Head of caudate nucleus (tissue), 42 donors: ENCODE results near the gene CDK17.

ENCODE experiments used
- DNase-seq, 42 donors: peaks; one replicate each; pipeline versions ENCODE4 v3.0.0 to v3.0.0-alpha.2; 2020 to 2021; ENCODE audit warnings: mixed read lengths in 7 of 42
- intact Hi-C: fragments of 100-400 bp; cut with DNase I; formaldehyde crosslinking; loops from one replicate; pipeline ENCODE4 v1.15.0; 2022

Gene CDK17

DNA sequence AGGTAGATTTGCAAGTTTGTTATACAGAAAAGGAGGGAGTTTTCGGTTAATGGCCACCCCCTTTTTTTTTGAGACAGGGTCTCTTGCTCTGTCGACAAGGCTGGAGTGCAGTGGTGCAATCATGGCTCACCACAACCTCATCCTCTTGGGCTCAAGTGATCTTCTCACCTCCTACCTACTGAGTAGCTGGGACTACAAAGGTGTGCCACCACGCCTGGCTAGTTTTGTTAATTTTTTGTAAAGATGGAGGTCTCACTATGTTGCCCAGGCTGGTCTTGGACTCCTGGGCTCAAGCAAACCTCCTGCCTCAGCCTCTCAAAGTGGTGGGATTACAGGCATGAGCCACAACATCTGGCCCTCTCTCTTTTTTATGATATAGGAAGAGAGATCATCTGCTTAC, 94.6 kb downstream of the CDK17 start:
- intact Hi-C loops, result no loop called here
- no peak for DNase-seq

DNA sequence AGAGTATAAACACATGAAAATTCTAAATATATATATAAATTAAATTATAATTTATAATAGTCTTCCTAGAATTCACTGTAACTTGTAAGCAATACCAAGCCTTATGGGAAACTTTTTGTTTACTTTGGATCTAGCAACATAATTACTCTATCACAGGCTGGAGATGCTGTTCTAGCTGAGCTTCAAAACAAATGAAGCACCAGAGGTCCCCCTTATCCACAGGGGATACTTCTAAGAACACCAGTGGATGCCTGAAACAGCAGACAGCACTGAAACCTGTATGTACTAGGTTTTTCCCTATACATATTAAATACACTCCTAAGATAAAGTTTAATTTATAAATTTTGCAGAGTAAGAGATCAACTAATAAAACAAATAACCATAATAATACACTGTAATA, 96.6 kb downstream of the CDK17 start:
- intact Hi-C loops, result no loop called here
- DNase-seq, result peak in 1 of 42 donors; percentile 37

DNA sequence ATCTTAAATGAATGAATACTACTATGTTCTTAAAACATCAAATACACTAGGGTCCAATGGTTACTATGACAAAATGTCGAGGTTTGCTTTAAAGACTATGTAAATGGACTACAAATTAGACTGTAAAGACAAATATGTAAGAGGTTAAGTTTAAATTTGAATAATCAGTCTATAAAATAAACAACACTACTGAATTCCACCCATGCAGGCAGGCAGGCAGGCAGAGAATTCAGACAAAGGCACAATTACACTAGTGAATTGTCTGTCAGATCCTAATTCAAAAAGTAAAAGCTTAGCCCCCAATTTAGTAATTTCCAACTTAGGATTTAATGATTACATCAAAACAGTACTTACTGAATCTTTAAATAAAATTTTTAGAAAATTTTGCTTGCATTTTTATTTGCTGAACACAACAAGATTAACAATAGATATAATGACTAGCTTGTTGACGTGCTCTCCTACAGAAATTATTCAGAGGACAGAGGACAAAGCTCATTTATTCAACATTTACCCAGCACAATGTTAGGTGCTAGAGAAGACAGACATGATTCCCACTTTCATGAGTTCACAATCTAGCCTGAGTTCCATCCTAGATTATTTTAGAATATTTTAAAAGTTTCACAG, 97.4 kb downstream of the CDK17 start:
- DNase-seq, result peak in 5 of 42 donors; percentile 24 to 37 (median 29)
- intact Hi-C loops, result no loop called here

GRCh38 chr12:96301732-96302131, 98.5 kb downstream of the CDK17 start:
- intact Hi-C loops, result no loop called here

GRCh38 chr12:96300064-96300463, 100.2 kb downstream of the CDK17 start:
- intact Hi-C loops, result no loop called here

More at GRCh38 chr12:96301732-96302131, 98.5 kb downstream of the CDK17 start:
- DNase-seq, result no peak

DNA sequence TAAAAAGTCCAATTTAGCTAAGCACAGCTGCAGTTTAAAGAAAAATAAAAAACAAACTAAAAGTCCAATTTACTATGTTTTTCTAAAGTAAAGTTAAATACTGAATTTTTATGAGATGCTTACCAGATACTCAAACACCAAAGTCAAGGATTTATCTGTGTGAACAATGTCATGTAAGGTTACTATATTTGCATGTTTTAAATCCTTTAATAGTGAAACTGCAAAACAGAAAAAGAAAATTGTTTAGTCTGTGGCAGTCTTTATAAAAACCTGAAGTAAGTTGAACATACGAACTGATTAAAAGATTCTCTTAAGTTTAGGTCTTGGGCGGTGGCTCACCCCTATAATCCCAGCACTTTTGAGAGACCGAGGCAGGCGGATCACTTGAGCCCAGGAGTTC, 102.7 kb downstream of the CDK17 start:
- intact Hi-C loops, result no loop called here
- DNase-seq, result no peak

More at GRCh38 chr12:96300064-96300463, 100.2 kb downstream of the CDK17 start:
- DNase-seq, result no peak

GRCh38 chr12:96295532-96296160, 104.6 kb downstream of the CDK17 start:
- intact Hi-C loops, result no loop called here
- DNase-seq, result no peak

DNA sequence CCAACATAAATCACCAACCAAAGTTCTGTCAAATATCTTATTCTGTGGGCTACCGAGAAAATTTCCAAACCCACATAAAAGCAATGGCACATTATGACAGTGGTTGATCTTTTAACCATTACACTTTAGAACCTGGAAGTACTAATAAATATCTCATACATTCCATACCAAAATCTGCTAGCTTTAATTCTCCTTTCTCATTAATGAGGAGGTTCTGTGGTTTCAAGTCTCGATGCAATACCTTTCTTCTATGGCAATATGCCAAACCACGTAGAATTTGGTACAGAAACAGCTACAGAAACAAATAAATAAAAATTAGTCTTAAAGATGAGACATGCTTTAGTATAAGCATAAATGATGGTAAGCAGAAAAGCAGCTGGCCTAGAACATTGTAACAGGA, 105.4 kb downstream of the CDK17 start:
- intact Hi-C loops, result no loop called here

DNA sequence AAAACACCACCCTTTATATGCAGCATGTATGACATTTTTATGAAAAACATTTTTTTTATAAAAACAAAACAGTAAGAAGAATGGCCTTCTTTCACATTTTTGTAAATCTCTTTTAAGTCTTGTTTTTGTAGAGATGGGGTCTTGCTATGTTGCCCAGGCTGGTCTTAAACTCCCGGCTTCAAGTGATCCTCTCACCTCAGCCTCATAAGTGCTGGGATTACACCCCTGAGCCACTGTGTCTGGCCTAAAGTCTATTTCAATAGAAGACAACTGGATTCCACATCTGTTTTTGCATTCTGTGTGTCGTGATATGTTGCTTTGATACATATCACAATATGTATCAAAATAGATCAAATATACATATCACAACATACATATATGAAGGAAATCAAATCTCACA, 107.1 kb downstream of the CDK17 start:
- DNase-seq, result no peak
- intact Hi-C loops, result no loop called here

More for the DNA sequence above, 105.4 kb downstream of the CDK17 start:
- no peak for DNase-seq

DNA sequence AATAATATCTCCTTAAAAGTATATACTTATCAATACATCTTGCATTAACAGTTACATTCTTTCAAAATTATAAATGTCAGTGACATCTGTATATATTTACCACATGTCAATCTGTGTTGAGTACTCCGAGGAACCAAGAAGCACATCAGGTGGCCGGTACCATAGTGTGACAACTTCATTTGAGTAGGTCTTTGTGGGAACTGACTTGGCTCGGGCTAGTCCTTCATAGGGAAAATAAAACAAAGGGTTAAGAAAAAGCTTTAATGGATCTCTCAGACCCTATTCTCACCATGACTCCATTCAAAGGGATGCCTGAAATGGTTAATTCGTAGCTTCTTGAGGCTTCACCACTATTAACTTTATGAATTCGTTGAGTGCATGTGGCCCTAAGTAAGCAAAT, 111.2 kb downstream of the CDK17 start:
- intact Hi-C loops, result no loop called here
- no peak for DNase-seq

DNA sequence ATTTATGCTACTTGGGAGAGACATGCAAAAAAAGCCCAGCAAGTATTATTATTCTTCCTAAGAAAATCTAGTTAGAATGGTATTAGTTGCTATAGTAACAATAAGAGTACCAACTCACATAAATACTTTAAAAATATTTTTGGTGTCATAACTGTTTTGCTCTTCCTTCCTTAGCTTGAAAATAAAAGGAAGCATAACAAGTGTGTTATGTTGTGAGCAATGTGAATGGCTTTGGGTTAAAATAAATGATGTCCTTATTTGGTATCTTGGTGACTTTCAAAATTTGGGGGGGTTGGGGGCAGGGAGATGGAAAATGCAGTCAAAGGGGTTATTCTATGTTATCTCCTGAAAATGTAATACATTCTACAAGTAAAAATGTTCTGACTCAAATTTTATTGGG, 115.1 kb downstream of the CDK17 start:
- intact Hi-C loops, result no loop called here
- DNase-seq, result no peak

DNA sequence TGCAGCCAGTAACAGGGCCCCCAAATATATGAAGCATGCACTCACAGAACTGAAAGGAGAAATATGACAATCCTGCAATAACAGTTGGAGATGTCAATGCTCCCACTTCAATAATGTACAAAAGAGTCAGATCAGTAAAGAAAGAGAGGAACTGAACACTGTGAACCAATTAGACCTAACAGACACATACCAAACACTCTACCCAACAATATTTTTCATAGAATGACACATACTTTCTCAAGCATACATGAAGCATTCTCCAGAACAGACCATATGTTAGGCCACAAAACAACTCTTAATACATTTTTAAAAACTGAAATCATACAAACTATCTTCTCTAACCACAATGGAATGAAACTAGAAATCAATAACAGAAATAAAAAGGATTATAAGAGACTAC, 125.9 kb downstream of the CDK17 start:
- intact Hi-C loops, result no loop called here
- DNase-seq, result no peak

DNA sequence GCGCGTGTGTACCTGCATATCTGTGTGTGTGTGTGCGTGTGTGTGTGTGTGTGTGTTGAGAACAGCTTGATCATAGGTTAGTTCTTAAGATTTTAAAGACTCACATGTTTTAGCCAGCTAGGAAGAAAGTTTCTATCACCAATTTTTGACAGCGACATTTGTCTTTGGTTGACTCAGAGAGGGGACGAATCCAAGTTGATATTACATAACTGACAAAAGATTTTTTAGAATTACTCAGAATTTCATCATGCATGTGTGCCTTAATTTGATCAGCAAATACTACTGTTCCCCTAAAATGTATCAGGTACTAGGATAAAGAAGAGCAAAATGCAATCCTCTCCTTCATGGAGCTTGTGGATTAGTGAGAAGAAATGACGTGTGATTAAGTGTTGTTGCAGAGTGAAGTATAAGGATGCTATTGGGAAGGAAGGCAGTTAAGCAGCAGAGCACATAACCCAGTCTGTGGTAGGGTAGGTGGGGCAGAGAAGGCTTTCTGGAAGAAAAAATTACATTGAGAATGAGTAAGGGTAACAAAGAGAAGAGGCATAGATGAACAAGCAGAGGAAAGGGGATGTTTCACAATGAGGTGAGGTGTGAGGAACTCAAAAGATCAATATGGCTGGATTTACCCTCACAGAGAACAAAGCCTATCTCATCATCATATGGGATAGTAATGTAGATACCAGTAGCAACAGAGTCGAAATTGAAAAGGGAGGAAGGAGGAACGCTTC, 128.6 kb downstream of the CDK17 start:
- no peak for DNase-seq
- intact Hi-C loops, result no loop called here

- no peak for DNase-seq
- intact Hi-C loops, result no loop called here
Measured at GRCh38 chr12:96266238-96266637, 134.0 kb downstream of the CDK17 start.

GRCh38 chr12:96265836-96266235, 134.4 kb downstream of the CDK17 start:
- DNase-seq, result no peak
- intact Hi-C loops, result no loop called here

- intact Hi-C loops, result no loop called here
- DNase-seq, result no peak
Measured at GRCh38 chr12:96265400-96265799, 134.8 kb downstream of the CDK17 start.

DNA sequence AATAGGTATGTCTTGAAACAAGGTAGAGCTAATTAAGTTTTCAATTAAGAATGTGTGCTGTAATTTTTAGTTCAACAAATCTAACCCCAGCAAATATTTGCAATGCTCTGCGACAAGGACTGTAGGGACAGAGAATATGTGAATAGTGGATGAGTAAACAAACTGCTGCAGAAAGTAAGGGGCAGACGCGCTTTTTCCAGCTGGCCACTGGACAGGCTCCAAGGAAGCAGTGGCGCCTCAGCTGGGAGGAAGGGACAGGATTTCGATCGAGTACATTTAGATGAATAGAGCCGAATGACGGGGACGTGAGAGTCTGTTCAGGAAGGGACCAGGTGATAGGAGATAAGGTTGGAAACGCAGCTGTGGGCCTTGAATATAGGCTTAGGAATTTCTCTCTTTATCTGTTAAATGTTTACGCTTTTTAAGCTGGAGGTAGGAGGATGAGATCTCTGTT, 136.8 kb downstream of the CDK17 start:
- peak in 18 of 42 donors; percentile 26 to 72 (median 52) for DNase-seq
- intact Hi-C loops, result no loop called here

- intact Hi-C loops, result no loop called here
- DNase-seq, result no peak
Measured at GRCh38 chr12:96261557-96261956, 138.7 kb downstream of the CDK17 start.

DNA sequence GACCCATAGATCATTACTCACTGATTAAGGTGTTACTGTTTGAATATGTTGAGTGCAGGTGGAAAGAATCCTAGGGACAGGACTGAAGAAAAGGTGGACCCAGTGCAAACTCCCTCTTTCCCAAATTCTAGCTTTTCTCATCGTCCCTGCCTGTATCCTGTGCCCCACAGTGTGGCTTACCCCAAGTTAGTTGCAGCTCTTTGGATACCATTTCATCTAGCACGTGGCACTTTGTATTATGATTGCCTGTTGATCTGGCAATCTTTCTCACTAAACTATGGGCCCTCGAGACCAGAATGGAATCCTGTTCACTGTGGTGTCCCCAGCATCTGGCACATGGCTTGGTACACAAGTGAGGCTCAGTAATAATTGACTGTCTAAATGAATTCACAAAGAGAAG, 139.6 kb downstream of the CDK17 start:
- intact Hi-C loops, result no loop called here
- DNase-seq, result no peak

DNA sequence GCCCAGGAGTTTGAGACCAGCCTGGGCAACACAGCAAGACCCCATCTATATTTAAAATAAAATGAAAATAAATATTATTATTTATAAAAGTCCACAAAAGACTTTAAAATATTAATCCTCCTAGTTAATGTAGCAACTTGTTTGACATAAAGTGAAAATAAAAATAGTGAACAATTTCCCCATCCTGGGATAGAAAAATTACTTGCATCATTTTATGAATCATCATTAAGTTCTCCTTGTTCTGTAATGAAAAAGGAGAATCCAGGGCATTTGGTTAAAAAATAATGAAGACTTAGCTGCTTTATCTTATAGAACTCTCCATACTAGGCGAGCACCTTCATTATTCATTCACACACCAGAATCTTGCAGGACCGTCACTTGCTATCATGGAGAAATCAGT, 140.0 kb downstream of the CDK17 start:
- DNase-seq, result no peak
- intact Hi-C loops, result no loop called here
